Measurements from ENCODE around the gene OTUD5. TPM values are rescaled to one million over a fixed set of nuclear protein-coding genes. Genes with fewer than 3 reads are reported as not detected.
A peak's percentile ranks its signal among the peaks of the same experiment; 100 is the strongest.

Gene OTUD5
- total RNA-seq, result 10 to 100 TPM; 39.4 to 96.9 (median 40.6) TPM

- peak within 1 kb of the TSS; percentile 52 to 73 (median 62) for H3K4me3 ChIP-seq
- no peak for DNase-seq
- intact Hi-C loops (cut with DNase I; ENCODE audit: low total_unique reads), result no loop called here
- in situ Hi-C loops (cut with MboI; ENCODE audit: low pct_ligation_motif_present in 1 of 4, low pct_unique_long_range_greater_than_20kb in 1 of 4, low sequenced_read_pairs in 3 of 4), result no loop called here
- no peaks in the 10 kb centered on the region for H3K9me3 ChIP-seq
- H3K4me1 ChIP-seq, result peaks cover 0 to 43% (median 15%) of the 10 kb centered on the region in 4 donors
- WGBS, 2 donors (ENCODE audit: low coverage in 1 of 2), result 70% methylated on average over 49 of the region's 53 CpGs; no CpG with 5 or more reads in 1 of the 2 donors
- no peak for TF ChIP-seq POLR2A (IDR thresholded peaks at IDR 0.05)
- no peak for TF ChIP-seq POLR2AphosphoS5 (IDR thresholded peaks at IDR 0.05)
- TF ChIP-seq EP300 (IDR thresholded peaks at IDR 0.05; ENCODE audit: low read depth), result no peak
- no peak for TF ChIP-seq CTCF (IDR thresholded peaks at IDR 0.05)
- no peaks in the 10 kb centered on the region for H3K36me3 ChIP-seq
- H3K27me3 ChIP-seq, result no peaks in the 10 kb centered on the region
- peak within 1 kb of the TSS; percentile 90 to 95 (median 94) for H3K27ac ChIP-seq
These were observed at the start of gene OTUD5 for GRCh38 chrX:48957477-48957826. Gene OTUD5, minus strand, starts transcription at chrX:48957607. Its CDS starts 37 bp downstream, at chrX:48957570.

GRCh38 chrX:49003696-49004095 is 46.3 kb upstream of the OTUD5 start:
- Histone ChIP-seq H3K27me3 (no peaks in the 10 kb centered on the region), H3K36me3 (no peaks in the 10 kb centered on the region), H3K27ac (no peak overlapping the region), H3K9me3 (no peaks in the 10 kb centered on the region), H3K4me3 (no peak overlapping the region), H3K4me1 (peaks cover 0 to 9% (median 0%) of the 10 kb centered on the region in 4 donors)
- WGBS, 2 donors (ENCODE audit: low coverage in 1 of 2), result 83 to 89% methylated on average over 4 to 5 of the region's 5 CpGs
- intact Hi-C loops (cut with DNase I; ENCODE audit: low total_unique reads) (no loop called here), in situ Hi-C loops (cut with MboI; ENCODE audit: low pct_ligation_motif_present in 1 of 4, low pct_unique_long_range_greater_than_20kb in 1 of 4, low sequenced_read_pairs in 3 of 4) (no loop called here)
- DNase-seq, result no peak
- TF ChIP-seq POLR2AphosphoS5 (IDR thresholded peaks at IDR 0.05), result no peak
- no peak for TF ChIP-seq CTCF (IDR thresholded peaks at IDR 0.05)
- no peak for TF ChIP-seq EP300 (IDR thresholded peaks at IDR 0.05; ENCODE audit: low read depth)
- no peak for TF ChIP-seq POLR2A (IDR thresholded peaks at IDR 0.05)

GRCh38 chrX:49002091-49002935 is 44.9 kb upstream of the OTUD5 start, which contains the start of gene GRIPAP1:
Gene GRIPAP1, minus strand, starts transcription at chrX:49002264. Its CDS starts 35 bp downstream, at chrX:49002229.
- no peaks in the 10 kb centered on the region for H3K27me3 ChIP-seq
- peak; percentile 72 for DNase-seq
- peaks cover 0 to 9% (median 0%) of the 10 kb centered on the region in 4 donors for H3K4me1 ChIP-seq
- WGBS, 2 donors (ENCODE audit: low coverage in 1 of 2), result 0 to 46% methylated on average over 4 to 38 of the region's 38 CpGs
- in situ Hi-C loops (cut with MboI; ENCODE audit: low pct_ligation_motif_present in 1 of 4, low pct_unique_long_range_greater_than_20kb in 1 of 4, low sequenced_read_pairs in 3 of 4) (no loop called here), intact Hi-C loops (cut with DNase I; ENCODE audit: low total_unique reads) (no loop called here)
- peak within 1 kb of the TSS; percentile 70 to 87 (median 84) for H3K27ac ChIP-seq
- no peak for TF ChIP-seq CTCF (IDR thresholded peaks at IDR 0.05)
- no peak for TF ChIP-seq EP300 (IDR thresholded peaks at IDR 0.05; ENCODE audit: low read depth)
- TF ChIP-seq POLR2A (IDR thresholded peaks at IDR 0.05), result peak; percentile 76
- TF ChIP-seq POLR2AphosphoS5 (IDR thresholded peaks at IDR 0.05), result peak; percentile 36 to 57 (median 39)
- peak within 1 kb of the TSS; percentile 29 to 85 (median 64) for H3K4me3 ChIP-seq
- no peaks in the 10 kb centered on the region for H3K36me3 ChIP-seq
- no peaks in the 10 kb centered on the region for H3K9me3 ChIP-seq

GRCh38 chrX:49001521-49002090 is 44.2 kb upstream of the OTUD5 start:
- Histone ChIP-seq H3K27ac (peak overlapping the region; percentile 70 to 87 (median 84)), H3K36me3 (no peaks in the 10 kb centered on the region), H3K4me3 (peak overlapping the region; percentile 29 to 85 (median 64)), H3K4me1 (peaks cover 0 to 9% (median 0%) of the 10 kb centered on the region in 4 donors), H3K9me3 (no peaks in the 10 kb centered on the region), H3K27me3 (no peaks in the 10 kb centered on the region)
- peak; percentile 22 for DNase-seq
- TF ChIP-seq CTCF (IDR thresholded peaks at IDR 0.05) (no peak), POLR2A (IDR thresholded peaks at IDR 0.05) (no peak), EP300 (IDR thresholded peaks at IDR 0.05; ENCODE audit: low read depth) (no peak), POLR2AphosphoS5 (IDR thresholded peaks at IDR 0.05) (no peak)
- in situ Hi-C loops (cut with MboI; ENCODE audit: low pct_ligation_motif_present in 1 of 4, low pct_unique_long_range_greater_than_20kb in 1 of 4, low sequenced_read_pairs in 3 of 4), result no loop called here
- 46% methylated on average over 17 of the region's 17 CpGs; no CpG with 5 or more reads in 1 of the 2 donors for WGBS, 2 donors (ENCODE audit: low coverage in 1 of 2)
- intact Hi-C loops (cut with DNase I; ENCODE audit: low total_unique reads), result no loop called here
